ENCODE data around the gene WWC2.

Gene WWC2

GRCh38 chr4:183136855-183137254 lies 37.8 kb downstream of the WWC2 start:
- Mint-ChIP-seq H3K27ac (ENCODE audit: low read depth) (no peak overlapping the region), H3K27me3 (peaks cover 38% of the 10 kb centered on the region), H3K4me1 (no peaks in the 10 kb centered on the region), H3K9me3 (no peaks in the 10 kb centered on the region), H3K4me3 (no peak overlapping the region), H3K36me3 (ENCODE audit: insufficient read depth) (no peaks in the 10 kb centered on the region)
- DNase-seq (ENCODE audit: low spot score in 2 of 2) (no peak), ATAC-seq (replicated peaks; ENCODE audit: extremely low read depth, poor library complexity, severe bottlenecking) (no peak)

- H3K4me1 Mint-ChIP-seq = no peaks in the 10 kb centered on the region
Observed at GRCh38 chr4:183139058-183139750, 40.1 kb downstream of the WWC2 start.

GRCh38 chr4:183139972-183140570 lies 41.0 kb downstream of the WWC2 start:
- ATAC-seq (replicated peaks; ENCODE audit: extremely low read depth, poor library complexity, severe bottlenecking) (no peak), DNase-seq (ENCODE audit: low spot score in 2 of 2) (no peak)
- H3K27me3 Mint-ChIP-seq = peaks cover 26% of the 10 kb centered on the region
- no peaks in the 10 kb centered on the region for H3K9me3 Mint-ChIP-seq
- H3K27ac Mint-ChIP-seq (ENCODE audit: low read depth) = no peak overlapping the region
- no peaks in the 10 kb centered on the region for H3K36me3 Mint-ChIP-seq (ENCODE audit: insufficient read depth)
- H3K4me3 Mint-ChIP-seq = no peak overlapping the region
- H3K4me1 Mint-ChIP-seq = no peaks in the 10 kb centered on the region

More at GRCh38 chr4:183139058-183139750, 40.1 kb downstream of the WWC2 start:
- no peak overlapping the region for H3K27ac Mint-ChIP-seq (ENCODE audit: low read depth)
- H3K27me3 Mint-ChIP-seq = peaks cover 29% of the 10 kb centered on the region
- H3K36me3 Mint-ChIP-seq (ENCODE audit: insufficient read depth) = no peaks in the 10 kb centered on the region
- ATAC-seq (replicated peaks; ENCODE audit: extremely low read depth, poor library complexity, severe bottlenecking) (no peak), DNase-seq (ENCODE audit: low spot score in 2 of 2) (no peak)
- no peak overlapping the region for H3K4me3 Mint-ChIP-seq
- H3K9me3 Mint-ChIP-seq = no peaks in the 10 kb centered on the region

- H3K9me3 Mint-ChIP-seq = no peaks in the 10 kb centered on the region
- no peak for ATAC-seq (replicated peaks; ENCODE audit: extremely low read depth, poor library complexity, severe bottlenecking)
- no peak overlapping the region for H3K4me3 Mint-ChIP-seq
- DNase-seq (ENCODE audit: low spot score in 2 of 2) = no peak
- no peaks in the 10 kb centered on the region for H3K4me1 Mint-ChIP-seq
- peaks cover 17% of the 10 kb centered on the region for H3K27me3 Mint-ChIP-seq
- H3K36me3 Mint-ChIP-seq (ENCODE audit: insufficient read depth) = no peaks in the 10 kb centered on the region
- H3K27ac Mint-ChIP-seq (ENCODE audit: low read depth) = no peak overlapping the region
Observed at GRCh38 chr4:183140911-183141320, 41.9 kb downstream of the WWC2 start.

GRCh38 chr4:183141997-183142396 lies 42.9 kb downstream of the WWC2 start:
- no peak overlapping the region for H3K4me3 Mint-ChIP-seq
- no peaks in the 10 kb centered on the region for H3K4me1 Mint-ChIP-seq
- no peak for ATAC-seq (replicated peaks; ENCODE audit: extremely low read depth, poor library complexity, severe bottlenecking)
- H3K27me3 Mint-ChIP-seq = peaks cover 13% of the 10 kb centered on the region
- H3K27ac Mint-ChIP-seq (ENCODE audit: low read depth) = no peak overlapping the region
- no peak for DNase-seq (ENCODE audit: low spot score in 2 of 2)
- no peaks in the 10 kb centered on the region for H3K36me3 Mint-ChIP-seq (ENCODE audit: insufficient read depth)
- H3K9me3 Mint-ChIP-seq = no peaks in the 10 kb centered on the region

- Mint-ChIP-seq H3K36me3 (ENCODE audit: insufficient read depth) (no peaks in the 10 kb centered on the region), H3K9me3 (no peaks in the 10 kb centered on the region), H3K4me1 (no peaks in the 10 kb centered on the region), H3K4me3 (no peak overlapping the region), H3K27me3 (peaks cover 13% of the 10 kb centered on the region), H3K27ac (ENCODE audit: low read depth) (no peak overlapping the region)
- ATAC-seq (replicated peaks; ENCODE audit: extremely low read depth, poor library complexity, severe bottlenecking) (no peak), DNase-seq (ENCODE audit: low spot score in 2 of 2) (no peak)
Observed at GRCh38 chr4:183142571-183143550, 43.8 kb downstream of the WWC2 start.

GRCh38 chr4:183144787-183145186 lies 45.7 kb downstream of the WWC2 start:
- H3K4me1 Mint-ChIP-seq = no peaks in the 10 kb centered on the region
- no peak overlapping the region for H3K27ac Mint-ChIP-seq (ENCODE audit: low read depth)
- peaks cover 13% of the 10 kb centered on the region for H3K27me3 Mint-ChIP-seq
- DNase-seq (ENCODE audit: low spot score in 2 of 2) (no peak), ATAC-seq (replicated peaks; ENCODE audit: extremely low read depth, poor library complexity, severe bottlenecking) (no peak)
- H3K9me3 Mint-ChIP-seq = no peaks in the 10 kb centered on the region
- no peaks in the 10 kb centered on the region for H3K36me3 Mint-ChIP-seq (ENCODE audit: insufficient read depth)
- no peak overlapping the region for H3K4me3 Mint-ChIP-seq

- Mint-ChIP-seq H3K27ac (ENCODE audit: low read depth) (no peak overlapping the region), H3K27me3 (peaks cover 8% of the 10 kb centered on the region), H3K9me3 (no peaks in the 10 kb centered on the region), H3K36me3 (ENCODE audit: insufficient read depth) (no peaks in the 10 kb centered on the region), H3K4me1 (no peaks in the 10 kb centered on the region), H3K4me3 (no peak overlapping the region)
- DNase-seq (ENCODE audit: low spot score in 2 of 2) (no peak), ATAC-seq (replicated peaks; ENCODE audit: extremely low read depth, poor library complexity, severe bottlenecking) (no peak)
Observed at GRCh38 chr4:183145773-183146172, 46.7 kb downstream of the WWC2 start.

GRCh38 chr4:183146478-183146877 lies 47.4 kb downstream of the WWC2 start:
- Mint-ChIP-seq H3K4me1 (no peaks in the 10 kb centered on the region), H3K4me3 (no peak overlapping the region), H3K27ac (ENCODE audit: low read depth) (no peak overlapping the region), H3K36me3 (ENCODE audit: insufficient read depth) (no peaks in the 10 kb centered on the region), H3K9me3 (no peaks in the 10 kb centered on the region), H3K27me3 (peaks cover 8% of the 10 kb centered on the region)
- ATAC-seq (replicated peaks; ENCODE audit: extremely low read depth, poor library complexity, severe bottlenecking) (no peak), DNase-seq (ENCODE audit: low spot score in 2 of 2) (no peak)

- Mint-ChIP-seq H3K36me3 (ENCODE audit: insufficient read depth) (no peaks in the 10 kb centered on the region), H3K4me3 (no peak overlapping the region), H3K27ac (ENCODE audit: low read depth) (no peak overlapping the region), H3K27me3 (peaks cover 8% of the 10 kb centered on the region), H3K4me1 (no peaks in the 10 kb centered on the region), H3K9me3 (no peaks in the 10 kb centered on the region)
- no peak for DNase-seq (ENCODE audit: low spot score in 2 of 2)
- ATAC-seq (replicated peaks; ENCODE audit: extremely low read depth, poor library complexity, severe bottlenecking) = no peak
Observed at GRCh38 chr4:183147196-183147595, 48.1 kb downstream of the WWC2 start.

GRCh38 chr4:183147983-183148382 lies 48.9 kb downstream of the WWC2 start:
- Mint-ChIP-seq H3K9me3 (no peaks in the 10 kb centered on the region), H3K4me3 (no peak overlapping the region), H3K4me1 (no peaks in the 10 kb centered on the region), H3K36me3 (ENCODE audit: insufficient read depth) (no peaks in the 10 kb centered on the region), H3K27ac (ENCODE audit: low read depth) (no peak overlapping the region), H3K27me3 (peaks cover 8% of the 10 kb centered on the region)
- no peak for DNase-seq (ENCODE audit: low spot score in 2 of 2)
- no peak for ATAC-seq (replicated peaks; ENCODE audit: extremely low read depth, poor library complexity, severe bottlenecking)

- no peak for ATAC-seq (replicated peaks; ENCODE audit: extremely low read depth, poor library complexity, severe bottlenecking)
- Mint-ChIP-seq H3K27me3 (peaks cover 8% of the 10 kb centered on the region), H3K9me3 (no peaks in the 10 kb centered on the region), H3K4me3 (no peak overlapping the region), H3K4me1 (no peaks in the 10 kb centered on the region), H3K36me3 (ENCODE audit: insufficient read depth) (peaks cover 2% of the 10 kb centered on the region), H3K27ac (ENCODE audit: low read depth) (no peak overlapping the region)
- no peak for DNase-seq (ENCODE audit: low spot score in 2 of 2)
Observed at GRCh38 chr4:183149616-183150539, 50.8 kb downstream of the WWC2 start.
